ENCODE results near the gene IQGAP1.

Gene IQGAP1

DNA sequence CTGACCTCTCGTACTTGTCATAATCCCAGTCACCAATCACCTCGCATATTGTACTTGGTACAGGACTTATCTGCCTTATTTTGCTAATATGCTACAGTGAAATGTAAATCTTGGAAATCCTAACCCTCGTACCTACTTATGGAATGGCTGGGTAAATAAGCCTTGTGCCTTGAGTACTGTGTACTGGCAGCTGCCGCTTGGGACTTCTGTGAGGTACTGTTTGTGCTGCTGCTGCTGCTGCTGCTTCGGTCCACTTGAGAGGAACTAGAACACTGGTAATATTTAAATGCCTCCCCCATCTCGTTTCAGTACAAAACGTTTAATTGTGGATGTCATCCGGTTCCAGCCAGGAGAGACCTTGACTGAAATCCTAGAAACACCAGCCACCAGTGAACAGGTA, 99.1 kb downstream of the IQGAP1 start:
- H3K4me2 ChIP-seq (ENCODE audit: low read length), result no peak overlapping the region
- no peaks in the 10 kb centered on the region for H3K9me2 ChIP-seq (ENCODE audit: low read depth, low read length)
- TF ChIP-seq, protein P1, sequence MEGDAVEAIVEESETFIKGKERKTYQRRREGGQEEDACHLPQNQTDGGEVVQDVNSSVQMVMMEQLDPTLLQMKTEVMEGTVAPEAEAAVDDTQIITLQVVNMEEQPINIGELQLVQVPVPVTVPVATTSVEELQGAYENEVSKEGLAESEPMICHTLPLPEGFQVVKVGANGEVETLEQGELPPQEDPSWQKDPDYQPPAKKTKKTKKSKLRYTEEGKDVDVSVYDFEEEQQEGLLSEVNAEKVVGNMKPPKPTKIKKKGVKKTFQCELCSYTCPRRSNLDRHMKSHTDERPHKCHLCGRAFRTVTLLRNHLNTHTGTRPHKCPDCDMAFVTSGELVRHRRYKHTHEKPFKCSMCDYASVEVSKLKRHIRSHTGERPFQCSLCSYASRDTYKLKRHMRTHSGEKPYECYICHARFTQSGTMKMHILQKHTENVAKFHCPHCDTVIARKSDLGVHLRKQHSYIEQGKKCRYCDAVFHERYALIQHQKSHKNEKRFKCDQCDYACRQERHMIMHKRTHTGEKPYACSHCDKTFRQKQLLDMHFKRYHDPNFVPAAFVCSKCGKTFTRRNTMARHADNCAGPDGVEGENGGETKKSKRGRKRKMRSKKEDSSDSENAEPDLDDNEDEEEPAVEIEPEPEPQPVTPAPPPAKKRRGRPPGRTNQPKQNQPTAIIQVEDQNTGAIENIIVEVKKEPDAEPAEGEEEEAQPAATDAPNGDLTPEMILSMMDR (IDR thresholded peaks at IDR 0.05; ENCODE audit: low read length), result no peak
- no peak for TF ChIP-seq EZH2 (IDR thresholded peaks at IDR 0.05; ENCODE audit: borderline replicate concordance, low read length)
- H3K27ac ChIP-seq (ENCODE audit: low read depth, low read length, poor library complexity, severe bottlenecking), result no peak overlapping the region
- no peaks in the 10 kb centered on the region for H3K79me2 ChIP-seq (ENCODE audit: insufficient read depth, low read length)
- no peaks in the 10 kb centered on the region for H3K27me3 ChIP-seq (ENCODE audit: insufficient read depth, low read length)
- H2AFZ ChIP-seq (ENCODE audit: low read length), result no peak overlapping the region
- H3F3A ChIP-seq (ENCODE audit: insufficient read depth, low read length), result no peaks in the 10 kb centered on the region
- no peaks in the 10 kb centered on the region for H3K9me3 ChIP-seq (ENCODE audit: low read length)
- H3K4me1 ChIP-seq (ENCODE audit: insufficient read depth, low read length, severe bottlenecking), result peaks cover under 1% of the 10 kb centered on the region
- H4K20me1 ChIP-seq (ENCODE audit: insufficient read depth, low read length), result no peaks in the 10 kb centered on the region
- no peak overlapping the region for H3K4me3 ChIP-seq (ENCODE audit: low read depth, low read length, poor library complexity, severe bottlenecking)
- no peak overlapping the region for H3K9ac ChIP-seq (ENCODE audit: low read length)
- H3K36me3 ChIP-seq (ENCODE audit: insufficient read depth, low read length), result peaks cover 95% of the 10 kb centered on the region

DNA sequence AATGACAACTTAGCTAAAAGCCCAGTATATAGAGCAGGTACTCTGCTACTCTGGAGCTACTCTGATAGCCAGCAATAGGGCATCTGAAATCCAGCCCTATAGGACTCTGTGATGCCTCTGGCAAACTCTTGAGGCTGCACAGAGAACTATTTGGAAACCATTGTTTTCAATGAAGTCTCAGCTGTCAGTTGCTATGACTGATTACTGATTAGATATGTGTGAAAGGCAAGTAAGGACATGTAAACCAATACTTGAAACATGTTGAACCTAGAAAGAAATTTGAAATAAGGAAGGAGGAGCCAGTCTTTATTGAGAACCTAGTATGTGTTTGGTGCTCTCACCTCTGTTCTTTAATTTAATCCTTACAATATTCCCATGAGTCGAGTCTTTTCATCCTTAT, 101.5 kb downstream of the IQGAP1 start:
- Histone ChIP-seq H3K9me3 (ENCODE audit: low read length) (no peaks in the 10 kb centered on the region), H3K79me2 (ENCODE audit: insufficient read depth, low read length) (no peaks in the 10 kb centered on the region), H3K27me3 (ENCODE audit: insufficient read depth, low read length) (no peaks in the 10 kb centered on the region), H3K27ac (ENCODE audit: low read depth, low read length, poor library complexity, severe bottlenecking) (no peak overlapping the region), H3K4me3 (ENCODE audit: low read depth, low read length, poor library complexity, severe bottlenecking) (no peak overlapping the region), H4K20me1 (ENCODE audit: insufficient read depth, low read length) (no peaks in the 10 kb centered on the region), H3K36me3 (ENCODE audit: insufficient read depth, low read length) (peaks cover 96% of the 10 kb centered on the region), H3K4me1 (ENCODE audit: insufficient read depth, low read length, severe bottlenecking) (no peaks in the 10 kb centered on the region), H3K9me2 (ENCODE audit: low read depth, low read length) (no peaks in the 10 kb centered on the region), H2AFZ (ENCODE audit: low read length) (no peak overlapping the region), H3K4me2 (ENCODE audit: low read length) (no peak overlapping the region), H3F3A (ENCODE audit: insufficient read depth, low read length) (no peaks in the 10 kb centered on the region), H3K9ac (ENCODE audit: low read length) (no peak overlapping the region)
- TF ChIP-seq, protein P1 (IDR thresholded peaks at IDR 0.05; ENCODE audit: low read length), result no peak
- no peak for TF ChIP-seq EZH2 (IDR thresholded peaks at IDR 0.05; ENCODE audit: borderline replicate concordance, low read length)

DNA sequence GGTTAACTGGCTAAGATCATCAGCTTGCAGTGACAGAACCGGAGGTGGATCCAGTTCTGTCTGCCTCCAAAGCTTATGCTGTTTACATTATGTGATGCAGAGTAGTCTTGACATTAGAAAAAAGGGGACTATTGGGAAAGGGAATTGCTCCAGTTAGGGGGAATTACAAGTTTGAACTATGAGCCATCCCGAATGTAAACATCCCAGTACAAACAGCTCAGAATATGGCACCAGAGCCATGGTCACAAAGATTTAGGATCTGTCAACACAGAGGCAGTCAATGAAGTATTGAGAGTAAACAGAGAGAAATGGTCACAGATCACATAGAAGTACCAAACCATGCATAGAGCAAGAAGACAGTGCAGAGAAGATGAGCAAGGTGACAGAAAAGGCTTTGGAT, 101.9 kb downstream of the IQGAP1 start:
- Histone ChIP-seq H3K9ac (ENCODE audit: low read length) (no peak overlapping the region), H3K9me2 (ENCODE audit: low read depth, low read length) (no peaks in the 10 kb centered on the region), H4K20me1 (ENCODE audit: insufficient read depth, low read length) (no peaks in the 10 kb centered on the region), H2AFZ (ENCODE audit: low read length) (no peak overlapping the region), H3F3A (ENCODE audit: insufficient read depth, low read length) (no peaks in the 10 kb centered on the region; the same call in 1 of the 2 replicates), H3K27me3 (ENCODE audit: insufficient read depth, low read length) (no peaks in the 10 kb centered on the region), H3K4me2 (ENCODE audit: low read length) (no peak overlapping the region), H3K36me3 (ENCODE audit: insufficient read depth, low read length) (peaks cover 95% of the 10 kb centered on the region), H3K27ac (ENCODE audit: low read depth, low read length, poor library complexity, severe bottlenecking) (no peak overlapping the region), H3K79me2 (ENCODE audit: insufficient read depth, low read length) (no peaks in the 10 kb centered on the region), H3K9me3 (ENCODE audit: low read length) (no peaks in the 10 kb centered on the region), H3K4me3 (ENCODE audit: low read depth, low read length, poor library complexity, severe bottlenecking) (no peak overlapping the region), H3K4me1 (ENCODE audit: insufficient read depth, low read length, severe bottlenecking) (no peaks in the 10 kb centered on the region)
- TF ChIP-seq EZH2 (IDR thresholded peaks at IDR 0.05; ENCODE audit: borderline replicate concordance, low read length), result no peak
- TF ChIP-seq, protein P1 (IDR thresholded peaks at IDR 0.05; ENCODE audit: low read length), result no peak

Data from OCI-LY1 (cell line).